ENCODE data around the gene NRSN2.

DNA sequence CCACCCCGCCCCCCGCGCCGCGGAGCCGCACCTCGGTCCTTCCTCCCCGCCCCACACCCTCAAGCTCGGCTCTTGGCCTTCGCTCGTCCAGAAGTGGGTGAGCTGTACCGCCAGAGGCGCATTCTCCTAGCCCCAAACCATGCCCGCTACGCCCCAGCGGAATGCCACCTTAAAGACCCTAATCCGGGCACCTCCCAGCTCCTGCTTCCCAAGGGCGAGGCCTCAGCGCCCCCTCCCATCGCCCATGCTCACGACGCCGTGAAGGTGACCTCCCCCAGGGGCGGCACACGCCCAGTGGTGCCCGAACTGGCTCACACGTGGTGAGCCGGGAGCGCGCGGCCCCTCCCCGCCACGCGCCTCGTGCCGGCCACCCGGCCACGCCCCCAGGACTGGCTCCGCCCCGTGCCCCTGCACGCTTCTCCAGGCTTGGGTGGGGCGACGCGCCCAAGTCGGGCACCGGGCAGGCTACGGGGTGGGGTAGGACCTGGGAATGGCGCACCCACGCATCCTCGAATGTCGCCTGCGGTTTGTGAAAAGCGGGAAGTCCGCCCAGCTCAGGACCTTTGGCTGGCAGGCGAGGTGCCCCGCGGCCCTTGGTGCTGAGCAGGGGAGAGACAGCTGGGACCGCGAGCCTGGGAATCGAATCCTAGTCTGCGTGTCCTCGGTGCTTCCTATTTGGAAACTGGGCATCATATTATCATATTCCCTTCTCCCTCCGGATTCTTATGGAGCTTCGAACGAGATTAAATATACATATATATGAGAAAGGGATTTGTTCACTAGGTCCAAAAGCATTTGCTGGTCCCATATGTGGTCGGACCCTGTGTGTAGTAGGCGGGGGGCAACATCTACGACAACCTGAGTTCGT, 22.5 kb upstream of the NRSN2 start:
- TF ChIP-seq, protein P1, sequence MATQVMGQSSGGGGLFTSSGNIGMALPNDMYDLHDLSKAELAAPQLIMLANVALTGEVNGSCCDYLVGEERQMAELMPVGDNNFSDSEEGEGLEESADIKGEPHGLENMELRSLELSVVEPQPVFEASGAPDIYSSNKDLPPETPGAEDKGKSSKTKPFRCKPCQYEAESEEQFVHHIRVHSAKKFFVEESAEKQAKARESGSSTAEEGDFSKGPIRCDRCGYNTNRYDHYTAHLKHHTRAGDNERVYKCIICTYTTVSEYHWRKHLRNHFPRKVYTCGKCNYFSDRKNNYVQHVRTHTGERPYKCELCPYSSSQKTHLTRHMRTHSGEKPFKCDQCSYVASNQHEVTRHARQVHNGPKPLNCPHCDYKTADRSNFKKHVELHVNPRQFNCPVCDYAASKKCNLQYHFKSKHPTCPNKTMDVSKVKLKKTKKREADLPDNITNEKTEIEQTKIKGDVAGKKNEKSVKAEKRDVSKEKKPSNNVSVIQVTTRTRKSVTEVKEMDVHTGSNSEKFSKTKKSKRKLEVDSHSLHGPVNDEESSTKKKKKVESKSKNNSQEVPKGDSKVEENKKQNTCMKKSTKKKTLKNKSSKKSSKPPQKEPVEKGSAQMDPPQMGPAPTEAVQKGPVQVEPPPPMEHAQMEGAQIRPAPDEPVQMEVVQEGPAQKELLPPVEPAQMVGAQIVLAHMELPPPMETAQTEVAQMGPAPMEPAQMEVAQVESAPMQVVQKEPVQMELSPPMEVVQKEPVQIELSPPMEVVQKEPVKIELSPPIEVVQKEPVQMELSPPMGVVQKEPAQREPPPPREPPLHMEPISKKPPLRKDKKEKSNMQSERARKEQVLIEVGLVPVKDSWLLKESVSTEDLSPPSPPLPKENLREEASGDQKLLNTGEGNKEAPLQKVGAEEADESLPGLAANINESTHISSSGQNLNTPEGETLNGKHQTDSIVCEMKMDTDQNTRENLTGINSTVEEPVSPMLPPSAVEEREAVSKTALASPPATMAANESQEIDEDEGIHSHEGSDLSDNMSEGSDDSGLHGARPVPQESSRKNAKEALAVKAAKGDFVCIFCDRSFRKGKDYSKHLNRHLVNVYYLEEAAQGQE (IDR thresholded peaks at IDR 0.05; ENCODE audit: low read depth), result no peak
- TF ChIP-seq EZH2 (IDR thresholded peaks at IDR 0.05) (no peak), POLR2A (IDR thresholded peaks at IDR 0.05; ENCODE audit: borderline replicate concordance, extremely low read depth, insufficient read depth, insufficient read length) (peak; percentile 81), SIN3A (IDR thresholded peaks at IDR 0.05; ENCODE audit: low read depth) (no peak), RAD21 (IDR thresholded peaks at IDR 0.05; ENCODE audit: low read depth) (no peak), EZH2phosphoT487 (IDR thresholded peaks at IDR 0.05; ENCODE audit: borderline replicate concordance) (no peak), ZNF274 (IDR thresholded peaks at IDR 0.05; ENCODE audit: low read depth, low read length) (no peak), YY1 (IDR thresholded peaks at IDR 0.05; ENCODE audit: extremely low read depth, insufficient replicate concordance, low read depth, low read length) (peak; percentile 13), ZFX (IDR thresholded peaks at IDR 0.05) (no peak; the same call in 1 of the 2 replicates), CEBPB (IDR thresholded peaks at IDR 0.05; ENCODE audit: low read depth) (no peak)
- TF ChIP-seq, protein P2, sequence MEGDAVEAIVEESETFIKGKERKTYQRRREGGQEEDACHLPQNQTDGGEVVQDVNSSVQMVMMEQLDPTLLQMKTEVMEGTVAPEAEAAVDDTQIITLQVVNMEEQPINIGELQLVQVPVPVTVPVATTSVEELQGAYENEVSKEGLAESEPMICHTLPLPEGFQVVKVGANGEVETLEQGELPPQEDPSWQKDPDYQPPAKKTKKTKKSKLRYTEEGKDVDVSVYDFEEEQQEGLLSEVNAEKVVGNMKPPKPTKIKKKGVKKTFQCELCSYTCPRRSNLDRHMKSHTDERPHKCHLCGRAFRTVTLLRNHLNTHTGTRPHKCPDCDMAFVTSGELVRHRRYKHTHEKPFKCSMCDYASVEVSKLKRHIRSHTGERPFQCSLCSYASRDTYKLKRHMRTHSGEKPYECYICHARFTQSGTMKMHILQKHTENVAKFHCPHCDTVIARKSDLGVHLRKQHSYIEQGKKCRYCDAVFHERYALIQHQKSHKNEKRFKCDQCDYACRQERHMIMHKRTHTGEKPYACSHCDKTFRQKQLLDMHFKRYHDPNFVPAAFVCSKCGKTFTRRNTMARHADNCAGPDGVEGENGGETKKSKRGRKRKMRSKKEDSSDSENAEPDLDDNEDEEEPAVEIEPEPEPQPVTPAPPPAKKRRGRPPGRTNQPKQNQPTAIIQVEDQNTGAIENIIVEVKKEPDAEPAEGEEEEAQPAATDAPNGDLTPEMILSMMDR (IDR thresholded peaks at IDR 0.05 in 2 of 3, conservative IDR thresholded peaks at IDR 0.05 in 1 of 3; ENCODE audit: borderline replicate concordance in 1 of 3, insufficient read depth in 1 of 3, low read depth in 2 of 3, low read length in 2 of 3), result peak in 1 of 3 experiments; percentile 40; a peak in 1 of 6 replicates
- TF ChIP-seq, protein P3, sequence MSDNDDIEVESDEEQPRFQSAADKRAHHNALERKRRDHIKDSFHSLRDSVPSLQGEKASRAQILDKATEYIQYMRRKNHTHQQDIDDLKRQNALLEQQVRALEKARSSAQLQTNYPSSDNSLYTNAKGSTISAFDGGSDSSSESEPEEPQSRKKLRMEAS (IDR thresholded peaks at IDR 0.05), result no peak
- TF ChIP-seq, protein P4, sequence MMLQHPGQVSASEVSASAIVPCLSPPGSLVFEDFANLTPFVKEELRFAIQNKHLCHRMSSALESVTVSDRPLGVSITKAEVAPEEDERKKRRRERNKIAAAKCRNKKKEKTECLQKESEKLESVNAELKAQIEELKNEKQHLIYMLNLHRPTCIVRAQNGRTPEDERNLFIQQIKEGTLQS (IDR thresholded peaks at IDR 0.05), result no peak
